Measurements from ENCODE around the gene HTR1D.

The HTR1D gene

GRCh38 chr1:23221107-23221506, 3.8 kb upstream of the HTR1D start:
- Histone ChIP-seq H3K4me1 (ENCODE audit: control insufficient read depth, insufficient read depth, low read length) (peaks cover 4% of the 10 kb centered on the region), H3K9me3 (ENCODE audit: control insufficient read depth, low read length) (no peaks in the 10 kb centered on the region), H3K27me3 (ENCODE audit: control insufficient read depth, insufficient read depth, low read length, poor library complexity, severe bottlenecking) (peaks cover 23% of the 10 kb centered on the region), H3K4me3 (ENCODE audit: insufficient read depth, low read depth, low read length) (no peak overlapping the region), H3K27ac (ENCODE audit: insufficient read depth, low read depth, low read length, poor library complexity, severe bottlenecking) (no peak overlapping the region), H3K36me3 (ENCODE audit: control insufficient read depth, insufficient read depth, low read length) (no peaks in the 10 kb centered on the region)
- WGBS, 2 experiments: 81 to 94% methylated on average over 2 of the region's 2 CpGs

GRCh38 chr1:23216771-23217420, 406 bp downstream of the HTR1D start:
- H3K27me3 ChIP-seq (ENCODE audit: control insufficient read depth, insufficient read depth, low read length, poor library complexity, severe bottlenecking): peaks cover 27% of the 10 kb centered on the region
- H3K27ac ChIP-seq (ENCODE audit: insufficient read depth, low read depth, low read length, poor library complexity, severe bottlenecking): no peak overlapping the region
- H3K4me3 ChIP-seq (ENCODE audit: insufficient read depth, low read depth, low read length): peak overlapping the region; percentile 64
- H3K4me1 ChIP-seq (ENCODE audit: control insufficient read depth, insufficient read depth, low read length): peaks cover 11% of the 10 kb centered on the region
- WGBS, 2 experiments: 0 to 1% methylated on average over 78 of the region's 78 CpGs
- H3K36me3 ChIP-seq (ENCODE audit: control insufficient read depth, insufficient read depth, low read length): no peaks in the 10 kb centered on the region
- H3K9me3 ChIP-seq (ENCODE audit: control insufficient read depth, low read length): no peaks in the 10 kb centered on the region

- Histone ChIP-seq H3K9me3 (ENCODE audit: control insufficient read depth, low read length) (no peaks in the 10 kb centered on the region), H3K4me3 (ENCODE audit: insufficient read depth, low read depth, low read length) (peak overlapping the region; percentile 18), H3K36me3 (ENCODE audit: control insufficient read depth, insufficient read depth, low read length) (no peaks in the 10 kb centered on the region), H3K27ac (ENCODE audit: insufficient read depth, low read depth, low read length, poor library complexity, severe bottlenecking) (no peak overlapping the region), H3K4me1 (ENCODE audit: control insufficient read depth, insufficient read depth, low read length) (peaks cover 11% of the 10 kb centered on the region), H3K27me3 (ENCODE audit: control insufficient read depth, insufficient read depth, low read length, poor library complexity, severe bottlenecking) (peaks cover 27% of the 10 kb centered on the region)
- 44 to 56% methylated on average over 3 of the region's 3 CpGs for WGBS, 2 experiments
These were observed 1.4 kb downstream of the HTR1D start for GRCh38 chr1:23215751-23216449.

- 87 to 88% methylated on average over 3 of the region's 3 CpGs for WGBS, 2 experiments
These were observed 2.0 kb downstream of the HTR1D start for GRCh38 chr1:23215291-23215690.

GRCh38 chr1:23214640-23215039, 2.7 kb downstream of the HTR1D start:
- no peak overlapping the region for H3K27ac ChIP-seq (ENCODE audit: insufficient read depth, low read depth, low read length, poor library complexity, severe bottlenecking)
- 94% methylated on average over 4 of the region's 4 CpGs for WGBS, 2 experiments
- H3K4me1 ChIP-seq (ENCODE audit: control insufficient read depth, insufficient read depth, low read length): peaks cover 11% of the 10 kb centered on the region
- no peaks in the 10 kb centered on the region for H3K9me3 ChIP-seq (ENCODE audit: control insufficient read depth, low read length)
- no peak overlapping the region for H3K4me3 ChIP-seq (ENCODE audit: insufficient read depth, low read depth, low read length)
- H3K27me3 ChIP-seq (ENCODE audit: control insufficient read depth, insufficient read depth, low read length, poor library complexity, severe bottlenecking): peaks cover 27% of the 10 kb centered on the region
- no peaks in the 10 kb centered on the region for H3K36me3 ChIP-seq (ENCODE audit: control insufficient read depth, insufficient read depth, low read length)

More at GRCh38 chr1:23215291-23215690, 2.0 kb downstream of the HTR1D start:
- no peak overlapping the region for H3K27ac ChIP-seq (ENCODE audit: insufficient read depth, low read depth, low read length, poor library complexity, severe bottlenecking)
- H3K36me3 ChIP-seq (ENCODE audit: control insufficient read depth, insufficient read depth, low read length): no peaks in the 10 kb centered on the region
- no peaks in the 10 kb centered on the region for H3K9me3 ChIP-seq (ENCODE audit: control insufficient read depth, low read length)
- no peak overlapping the region for H3K4me3 ChIP-seq (ENCODE audit: insufficient read depth, low read depth, low read length)
- peaks cover 27% of the 10 kb centered on the region for H3K27me3 ChIP-seq (ENCODE audit: control insufficient read depth, insufficient read depth, low read length, poor library complexity, severe bottlenecking)
- peaks cover 11% of the 10 kb centered on the region for H3K4me1 ChIP-seq (ENCODE audit: control insufficient read depth, insufficient read depth, low read length)

- Histone ChIP-seq H3K4me3 (ENCODE audit: insufficient read depth, low read depth, low read length) (no peak overlapping the region), H3K36me3 (ENCODE audit: control insufficient read depth, insufficient read depth, low read length) (no peaks in the 10 kb centered on the region), H3K9me3 (ENCODE audit: control insufficient read depth, low read length) (no peaks in the 10 kb centered on the region), H3K4me1 (ENCODE audit: control insufficient read depth, insufficient read depth, low read length) (peaks cover 11% of the 10 kb centered on the region), H3K27me3 (ENCODE audit: control insufficient read depth, insufficient read depth, low read length, poor library complexity, severe bottlenecking) (peaks cover 12% of the 10 kb centered on the region), H3K27ac (ENCODE audit: insufficient read depth, low read depth, low read length, poor library complexity, severe bottlenecking) (no peak overlapping the region)
- WGBS, 2 experiments: 91% methylated on average over 4 of the region's 4 CpGs
These were observed 5.3 kb downstream of the HTR1D start for GRCh38 chr1:23211955-23212354.

- Histone ChIP-seq H3K4me3 (ENCODE audit: insufficient read depth, low read depth, low read length) (no peak overlapping the region), H3K9me3 (ENCODE audit: control insufficient read depth, low read length) (no peaks in the 10 kb centered on the region), H3K4me1 (ENCODE audit: control insufficient read depth, insufficient read depth, low read length) (peaks cover 5% of the 10 kb centered on the region), H3K27ac (ENCODE audit: insufficient read depth, low read depth, low read length, poor library complexity, severe bottlenecking) (no peak overlapping the region), H3K36me3 (ENCODE audit: control insufficient read depth, insufficient read depth, low read length) (no peaks in the 10 kb centered on the region), H3K27me3 (ENCODE audit: control insufficient read depth, insufficient read depth, low read length, poor library complexity, severe bottlenecking) (peaks cover 2% of the 10 kb centered on the region)
- 81 to 89% methylated on average over 2 of the region's 2 CpGs for WGBS, 2 experiments
These were observed 6.3 kb downstream of the HTR1D start for GRCh38 chr1:23210963-23211362.

- WGBS, 2 experiments: 64 to 69% methylated on average over 6 of the region's 6 CpGs
- no peaks in the 10 kb centered on the region for H3K4me1 ChIP-seq (ENCODE audit: control insufficient read depth, insufficient read depth, low read length)
- no peaks in the 10 kb centered on the region for H3K9me3 ChIP-seq (ENCODE audit: control insufficient read depth, low read length)
These were observed 6.9 kb downstream of the HTR1D start for GRCh38 chr1:23210351-23210785.

GRCh38 chr1:23209770-23210169, 7.5 kb downstream of the HTR1D start:
- 96% methylated on average over 4 of the region's 4 CpGs for WGBS, 2 experiments

More at GRCh38 chr1:23210351-23210785, 6.9 kb downstream of the HTR1D start:
- Histone ChIP-seq H3K4me3 (ENCODE audit: insufficient read depth, low read depth, low read length) (no peak overlapping the region), H3K36me3 (ENCODE audit: control insufficient read depth, insufficient read depth, low read length) (no peaks in the 10 kb centered on the region), H3K27me3 (ENCODE audit: control insufficient read depth, insufficient read depth, low read length, poor library complexity, severe bottlenecking) (no peaks in the 10 kb centered on the region), H3K27ac (ENCODE audit: insufficient read depth, low read depth, low read length, poor library complexity, severe bottlenecking) (no peak overlapping the region)

GRCh38 chr1:23208527-23208926, 8.8 kb downstream of the HTR1D start:
- H3K4me1 ChIP-seq (ENCODE audit: control insufficient read depth, insufficient read depth, low read length): no peaks in the 10 kb centered on the region
- no peaks in the 10 kb centered on the region for H3K27me3 ChIP-seq (ENCODE audit: control insufficient read depth, insufficient read depth, low read length, poor library complexity, severe bottlenecking)
- no peak overlapping the region for H3K27ac ChIP-seq (ENCODE audit: insufficient read depth, low read depth, low read length, poor library complexity, severe bottlenecking)
- no peaks in the 10 kb centered on the region for H3K9me3 ChIP-seq (ENCODE audit: control insufficient read depth, low read length)
- 88 to 93% methylated on average over 1 of the region's 2 CpGs for WGBS, 2 experiments
- H3K36me3 ChIP-seq (ENCODE audit: control insufficient read depth, insufficient read depth, low read length): no peaks in the 10 kb centered on the region
- no peak overlapping the region for H3K4me3 ChIP-seq (ENCODE audit: insufficient read depth, low read depth, low read length)

More at GRCh38 chr1:23209770-23210169, 7.5 kb downstream of the HTR1D start:
- Histone ChIP-seq H3K4me3 (ENCODE audit: insufficient read depth, low read depth, low read length) (no peak overlapping the region), H3K27me3 (ENCODE audit: control insufficient read depth, insufficient read depth, low read length, poor library complexity, severe bottlenecking) (no peaks in the 10 kb centered on the region), H3K36me3 (ENCODE audit: control insufficient read depth, insufficient read depth, low read length) (no peaks in the 10 kb centered on the region), H3K9me3 (ENCODE audit: control insufficient read depth, low read length) (no peaks in the 10 kb centered on the region), H3K4me1 (ENCODE audit: control insufficient read depth, insufficient read depth, low read length) (no peaks in the 10 kb centered on the region), H3K27ac (ENCODE audit: insufficient read depth, low read depth, low read length, poor library complexity, severe bottlenecking) (no peak overlapping the region)
